Progenitor cell of endocrine pancreas (in vitro differentiated cells): Measurements from ENCODE around the gene RRN3. TPM values are rescaled to one million over a fixed set of nuclear protein-coding genes. Genes with fewer than 3 reads are reported as not detected.
"Not testable (repeated sequence)": the region's sequence is repeated elsewhere in the genome, so short reads cannot be mapped to it uniquely, and the experiment has no call there.

Source experiments
- DNase-seq: peaks from one replicate; pipeline ENCODE4 v3.0.0; 2021; ENCODE audit warnings: low spot score; ENCODE audit not compliant: unreplicated experiment
- H3K27ac Mint-ChIP-seq: 2 replicates; pipeline ENCODE4 v1.8.0; 2021; ENCODE audit warnings: mild to moderate bottlenecking, moderate library complexity, mixed read lengths
- H3K27me3 Mint-ChIP-seq: 2 replicates; pipeline ENCODE4 v1.8.0; 2021; ENCODE audit warnings: mixed read lengths
- H3K36me3 Mint-ChIP-seq: 2 replicates; pipeline ENCODE4 v1.8.0; 2022; ENCODE audit warnings: mixed read lengths; ENCODE audit not compliant: insufficient read depth
- H3K4me1 Mint-ChIP-seq: 2 replicates; pipeline ENCODE4 v1.8.0; 2021; ENCODE audit warnings: low read depth, mixed read lengths
- H3K4me3 Mint-ChIP-seq: 2 replicates; pipeline ENCODE4 v1.8.0; 2021; ENCODE audit warnings: low read depth, mild to moderate bottlenecking, moderate library complexity, mixed read lengths
- H3K9me3 Mint-ChIP-seq: 2 replicates; pipeline ENCODE4 v1.8.0; 2021; ENCODE audit warnings: low read depth, mixed read lengths
- CTCF ChIP-seq: fragments of 200-600 bp; sonication (generic); IDR thresholded peaks from one replicate; pipeline ENCODE4 v1.5.0; 2021; ENCODE audit warnings: antibody characterized with exemption, mild to moderate bottlenecking; ENCODE audit not compliant: unreplicated experiment
- long read RNA-seq: library from polyadenylated mRNA; unstranded; transcript quantifications from one replicate; pipeline ENCODE4 v2.0.0, GENCODE V29; 2020
- total RNA-seq: library from RNA; stranded (reverse); gene quantifications from 2 replicates; pipeline ENCODE4 v1.2.1, GENCODE V29; 2021

The RRN3 gene
- total RNA-seq: 36.9 and 40.0 TPM in 2 replicates
- long read RNA-seq, transcript RRN3-203 (17 exons, 2,198 nt): minor isoform, 59 of 226 reads
- long read RNA-seq, transcript RRN3-201 (18 exons, 3,762 nt): major isoform, 141 of 226 reads
- long read RNA-seq, partial matches to known transcripts: 11 of 226 reads
- long read RNA-seq, other reads (novel, unspliced or antisense): 15 of 226 reads

GRCh38 chr16:15093955-15094827 is at the start of gene RRN3:
Gene RRN3, minus strand, starts transcription at chr16:15094272. Its CDS starts 39 bp downstream, at chr16:15094233.
- not testable (repeated sequence) for H3K4me1 Mint-ChIP-seq, H3K9me3 Mint-ChIP-seq, H3K27me3 Mint-ChIP-seq, H3K36me3 Mint-ChIP-seq
- peak within 1 kb of the TSS; percentile 98 for H3K4me3 Mint-ChIP-seq
- peak within 1 kb of the TSS; percentile 100 for H3K27ac Mint-ChIP-seq
- peak; percentile 78 for DNase-seq

GRCh38 chr16:15143601-15144091 is 49.6 kb upstream of the RRN3 start:
- not testable (repeated sequence) for H3K36me3 Mint-ChIP-seq, DNase-seq, H3K4me3 Mint-ChIP-seq

GRCh38 chr16:15142891-15143600 is 49.0 kb upstream of the RRN3 start:
- not testable (repeated sequence) for H3K27ac Mint-ChIP-seq, DNase-seq, H3K27me3 Mint-ChIP-seq, H3K4me1 Mint-ChIP-seq, H3K36me3 Mint-ChIP-seq, H3K9me3 Mint-ChIP-seq, H3K4me3 Mint-ChIP-seq

More at GRCh38 chr16:15143601-15144091, 49.6 kb upstream of the RRN3 start:
- not testable (repeated sequence) for H3K4me1 Mint-ChIP-seq, H3K27me3 Mint-ChIP-seq, H3K9me3 Mint-ChIP-seq, H3K27ac Mint-ChIP-seq

- H3K4me1 Mint-ChIP-seq, DNase-seq, H3K27ac Mint-ChIP-seq, H3K4me3 Mint-ChIP-seq, H3K27me3 Mint-ChIP-seq, H3K36me3 Mint-ChIP-seq, H3K9me3 Mint-ChIP-seq: not testable (repeated sequence)
These were observed 48.2 kb upstream of the RRN3 start for GRCh38 chr16:15142107-15142890.

- Mint-ChIP-seq H3K9me3 (no peaks in the 10 kb centered on the region), H3K27ac (no peak overlapping the region), H3K36me3 (no peaks in the 10 kb centered on the region), H3K4me3 (no peak overlapping the region), H3K4me1 (peaks cover 6% of the 10 kb centered on the region), H3K27me3 (no peaks in the 10 kb centered on the region)
- no peak for TF ChIP-seq CTCF
- no peak for DNase-seq
These were observed 47.5 kb upstream of the RRN3 start for GRCh38 chr16:15141586-15141985.

GRCh38 chr16:15140444-15141365 is 46.6 kb upstream of the RRN3 start:
- H3K4me3 Mint-ChIP-seq, H3K9me3 Mint-ChIP-seq, DNase-seq, H3K27ac Mint-ChIP-seq, H3K4me1 Mint-ChIP-seq, H3K36me3 Mint-ChIP-seq, H3K27me3 Mint-ChIP-seq: not testable (repeated sequence)

- not testable (repeated sequence) for H3K36me3 Mint-ChIP-seq, H3K27ac Mint-ChIP-seq, H3K4me3 Mint-ChIP-seq, H3K4me1 Mint-ChIP-seq, H3K27me3 Mint-ChIP-seq, H3K9me3 Mint-ChIP-seq, DNase-seq
These were observed 43.4 kb upstream of the RRN3 start for GRCh38 chr16:15137514-15137913.

GRCh38 chr16:15135483-15136360 is 41.6 kb upstream of the RRN3 start:
- H3K36me3 Mint-ChIP-seq, DNase-seq, H3K4me3 Mint-ChIP-seq, H3K4me1 Mint-ChIP-seq, H3K27me3 Mint-ChIP-seq, H3K27ac Mint-ChIP-seq, H3K9me3 Mint-ChIP-seq: not testable (repeated sequence)

GRCh38 chr16:15134752-15135482 is 40.8 kb upstream of the RRN3 start:
- not testable (repeated sequence) for H3K4me1 Mint-ChIP-seq, H3K27ac Mint-ChIP-seq, H3K36me3 Mint-ChIP-seq, H3K9me3 Mint-ChIP-seq, H3K27me3 Mint-ChIP-seq, H3K4me3 Mint-ChIP-seq, DNase-seq
